ENCODE results near the gene ARAP3.

- no peak for TF ChIP-seq CTCF (IDR thresholded peaks at IDR 0.05; ENCODE audit: low read depth, low read length)
- no peak for TF ChIP-seq EZH2phosphoT487 (IDR thresholded peaks at IDR 0.05; ENCODE audit: low read depth)
Observed at GRCh38 chr5:141681295-141681694, 735 bp downstream of the ARAP3 start.
